GM12892 (cell line): ENCODE measurements around the gene ARHGAP26.

ENCODE experiments used
- POLR2AphosphoS5 ChIP-seq: IDR thresholded peaks from 2 replicates; pipeline ENCODE4 v1.6.1; 2011; ENCODE audit warnings: low read depth, low read length, control low read depth
- TAF1 ChIP-seq: IDR thresholded peaks from 2 replicates; pipeline ENCODE4 v1.6.1; 2011; ENCODE audit warnings: low read depth, mild to moderate bottlenecking, control low read depth, low read length, borderline replicate concordance

- TF ChIP-seq POLR2AphosphoS5 (no peak), TAF1 (no peak)
These were observed 310.8 kb downstream of the ARHGAP26 start for GRCh38 chr5:143080982-143081381.
